Neuronal stem cell (in vitro differentiated cells): ENCODE measurements around the gene FKBP1A.

ENCODE experiments used
- DNase-seq: peaks from one replicate; pipeline ENCODE4 v3.0.0-alpha.2; 2013; ENCODE audit warnings: low spot score
- H2AFZ ChIP-seq: one replicate; pipeline ENCODE4 v1.6.1; 2013; ENCODE audit warnings: mild to moderate bottlenecking, low read length, inconsistent platforms
- H2AK5ac ChIP-seq: 2 replicates; pipeline ENCODE4 v1.6.1; 2013; ENCODE audit warnings: low read depth, mild to moderate bottlenecking, inconsistent platforms, low read length, moderate library complexity, mixed read lengths
- H2BK120ac ChIP-seq: 2 replicates; pipeline ENCODE4 v1.6.1; 2013; ENCODE audit warnings: low read depth, mild to moderate bottlenecking, inconsistent platforms, low read length, moderate library complexity, mixed read lengths
- H2BK12ac ChIP-seq: one replicate; pipeline ENCODE4 v1.6.1; 2013; ENCODE audit warnings: low read length, inconsistent platforms
- H2BK15ac ChIP-seq: 2 replicates; pipeline ENCODE4 v1.6.1; 2013; ENCODE audit warnings: mild to moderate bottlenecking, low read length, inconsistent platforms, mixed read lengths
- H2BK5ac ChIP-seq: one replicate; pipeline ENCODE4 v1.6.1; 2013; ENCODE audit warnings: inconsistent platforms, mild to moderate bottlenecking, low read length, moderate library complexity
- H3K14ac ChIP-seq: one replicate; pipeline ENCODE4 v1.6.1; 2013; ENCODE audit warnings: low read length, inconsistent platforms
- H3K18ac ChIP-seq: 2 replicates; pipeline ENCODE4 v1.6.1; 2013; ENCODE audit warnings: low read length, inconsistent platforms
- H3K23ac ChIP-seq: 2 replicates; pipeline ENCODE4 v1.6.1; 2013; ENCODE audit warnings: low read depth, mild to moderate bottlenecking, mixed read lengths, low read length, inconsistent platforms; ENCODE audit not compliant: poor library complexity
- H3K27ac ChIP-seq: replicated peaks from 3 replicates; pipeline ENCODE4 v1.5.1; 2013; ENCODE audit warnings: low read length, inconsistent platforms
- H3K27me3 ChIP-seq, 3 experiments: 2 replicates each; pipeline ENCODE4 v1.6.1; 2013; ENCODE audit warnings: low read length in 3 of 3, mild to moderate bottlenecking in 2 of 3, inconsistent platforms in 1 of 3, low read depth in 1 of 3, mixed read lengths in 1 of 3, moderate library complexity in 1 of 3; ENCODE audit not compliant: control insufficient read depth in 3 of 3, insufficient read depth in 3 of 3
- H3K36me3 ChIP-seq, 2 donors: replicated peaks in 1 of 2; 2 replicates each; pipeline ENCODE4 v1.6.1; 2013; ENCODE audit warnings: low read length in 2 of 2; ENCODE audit not compliant: control insufficient read depth in 2 of 2, insufficient read depth in 2 of 2
- H3K4ac ChIP-seq: 2 replicates; pipeline ENCODE4 v1.6.1; 2013; ENCODE audit warnings: inconsistent platforms, mild to moderate bottlenecking, low read length, moderate library complexity
- H3K4me1 ChIP-seq, 2 donors: 1 replicate in 1 of 2; 2 replicates in 1 of 2; pipeline ENCODE4 v1.6.1; 2013; ENCODE audit warnings: low read length in 2 of 2, low read depth in 1 of 2; ENCODE audit not compliant: control insufficient read depth in 2 of 2, insufficient read depth in 1 of 2
- H3K4me2 ChIP-seq: one replicate; pipeline ENCODE4 v1.6.1; 2013; ENCODE audit warnings: mild to moderate bottlenecking, low read length, inconsistent platforms; ENCODE audit not compliant: insufficient read depth, poor library complexity, severe bottlenecking
- H3K4me3 ChIP-seq, 2 donors: 2 replicates each; pipeline ENCODE4 v1.5.1; 2013; ENCODE audit warnings: low read length in 2 of 2, mild to moderate bottlenecking in 2 of 2, inconsistent platforms in 1 of 2, moderate library complexity in 1 of 2
- H3K79me1 ChIP-seq: one replicate; pipeline ENCODE4 v1.6.1; 2013; ENCODE audit warnings: low read depth, mild to moderate bottlenecking, inconsistent platforms, low read length, moderate library complexity
- H3K9ac ChIP-seq: one replicate; pipeline ENCODE4 v1.6.1; 2013; ENCODE audit warnings: mild to moderate bottlenecking, low read depth, low read length, inconsistent platforms; ENCODE audit not compliant: poor library complexity
- H3K9me3 ChIP-seq, 2 donors: replicated peaks in 1 of 2; 2 replicates each; pipeline versions ENCODE3 to v1.6.1; 2013; ENCODE audit warnings: low read length in 2 of 2, mild to moderate bottlenecking in 2 of 2, inconsistent platforms in 1 of 2, low read depth in 1 of 2, mixed read lengths in 1 of 2, moderate library complexity in 1 of 2; ENCODE audit not compliant: control insufficient read depth in 2 of 2, insufficient read depth in 1 of 2
- H4K8ac ChIP-seq: one replicate; pipeline ENCODE4 v1.6.1; 2013; ENCODE audit warnings: low read depth, mild to moderate bottlenecking, inconsistent platforms, low read length, moderate library complexity
- H4K91ac ChIP-seq: one replicate; pipeline ENCODE4 v1.6.1; 2013; ENCODE audit warnings: low read length, low read depth, mild to moderate bottlenecking, inconsistent platforms; ENCODE audit not compliant: poor library complexity
- WGBS, 2 donors: extraction: QIAGEN DNeasy Blood & Tissue Kit; methylation state at CpG; one replicate each; pipeline ENCODE4 v1.1.7; 2013; ENCODE audit warnings: missing lambda C conversion rate in 2 of 2, mixed read lengths in 1 of 2; ENCODE audit not compliant: insufficient read length in 2 of 2, insufficient replicate concordance in 1 of 2; ENCODE audit errors: extremely low coverage in 2 of 2; 5-methylcytosine and 5-hydroxymethylcytosine counted together

Gene FKBP1A

GRCh38 chr20:1396264-1396663 lies 3.4 kb upstream of the FKBP1A start:
- DNase-seq = no peak
- H3K79me1 ChIP-seq = no peaks in the 10 kb centered on the region
- H3K27ac ChIP-seq = no peak overlapping the region
- H3K4me3 ChIP-seq = no peak overlapping the region
- no peak overlapping the region for H3K4ac ChIP-seq
- no peak overlapping the region for H3K18ac ChIP-seq
- H3K9ac ChIP-seq = no peak overlapping the region
- H3K14ac ChIP-seq = no peak overlapping the region
- H3K4me1 ChIP-seq = peaks cover 4 to 16% of the 10 kb centered on the region in 2 donors
- H3K27me3 ChIP-seq = peaks cover 0 to 8% (median 0%) of the 10 kb centered on the region in 3 experiments
- H4K8ac ChIP-seq = no peak overlapping the region
- no peak overlapping the region for H2BK120ac ChIP-seq
- peak overlapping the region; percentile 1 for H2AFZ ChIP-seq
- H2AK5ac ChIP-seq = no peak overlapping the region
- H2BK5ac ChIP-seq = no peak overlapping the region
- WGBS, 2 donors = no CpG with 5 or more reads among the region's 1 CpG
- H3K36me3 ChIP-seq = peaks cover 0 to 1% of the 10 kb centered on the region in 2 donors
- no peak overlapping the region for H2BK15ac ChIP-seq
- H3K23ac ChIP-seq = no peak overlapping the region
- H3K4me2 ChIP-seq = no peak overlapping the region
- H2BK12ac ChIP-seq = no peak overlapping the region
- H4K91ac ChIP-seq = no peak overlapping the region
- no peaks in the 10 kb centered on the region for H3K9me3 ChIP-seq

DNA sequence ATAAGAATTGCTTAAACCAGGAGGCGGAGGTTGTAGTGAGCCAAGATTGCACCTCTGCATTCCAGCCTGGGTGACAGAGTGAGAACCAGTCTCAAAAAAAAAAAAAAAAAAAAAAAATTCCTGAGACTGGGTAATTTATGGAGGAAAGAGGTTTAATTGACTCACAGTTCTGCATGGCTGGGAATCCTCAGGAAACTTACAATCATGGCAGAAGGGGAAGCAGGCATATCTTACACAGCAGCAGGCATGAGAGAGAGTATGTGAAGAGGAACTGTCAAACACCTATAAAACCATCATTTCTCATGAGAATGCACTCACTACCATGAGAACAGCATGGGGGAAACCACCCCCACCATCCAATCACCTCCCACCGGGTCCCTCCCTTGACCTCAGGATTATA lies 1.8 kb upstream of the FKBP1A start:
- peaks cover 3% of the 10 kb centered on the region for H3K79me1 ChIP-seq
- peaks cover 4 to 15% of the 10 kb centered on the region in 2 donors for H3K36me3 ChIP-seq
- H2BK5ac ChIP-seq = no peak overlapping the region
- no peak overlapping the region for H3K23ac ChIP-seq
- no peak overlapping the region for H3K4ac ChIP-seq
- DNase-seq = no peak
- no peak overlapping the region for H2BK12ac ChIP-seq
- H2AFZ ChIP-seq = no peak overlapping the region
- H3K27ac ChIP-seq = no peak overlapping the region
- WGBS, 2 donors = no CpG with 5 or more reads among the region's 2 CpGs
- no peak overlapping the region for H4K91ac ChIP-seq
- H3K4me2 ChIP-seq = no peak overlapping the region
- no peak overlapping the region for H2BK15ac ChIP-seq
- H3K9ac ChIP-seq = no peak overlapping the region
- H3K27me3 ChIP-seq = peaks cover 0 to 8% (median 0%) of the 10 kb centered on the region in 3 experiments
- no peak overlapping the region for H2BK120ac ChIP-seq
- H2AK5ac ChIP-seq = no peak overlapping the region
- peaks cover 16 to 29% of the 10 kb centered on the region in 2 donors for H3K4me1 ChIP-seq
- H3K4me3 ChIP-seq = no peak overlapping the region
- H3K14ac ChIP-seq = no peak overlapping the region
- no peak overlapping the region for H3K18ac ChIP-seq
- no peak overlapping the region for H4K8ac ChIP-seq
- no peaks in the 10 kb centered on the region for H3K9me3 ChIP-seq

DNA sequence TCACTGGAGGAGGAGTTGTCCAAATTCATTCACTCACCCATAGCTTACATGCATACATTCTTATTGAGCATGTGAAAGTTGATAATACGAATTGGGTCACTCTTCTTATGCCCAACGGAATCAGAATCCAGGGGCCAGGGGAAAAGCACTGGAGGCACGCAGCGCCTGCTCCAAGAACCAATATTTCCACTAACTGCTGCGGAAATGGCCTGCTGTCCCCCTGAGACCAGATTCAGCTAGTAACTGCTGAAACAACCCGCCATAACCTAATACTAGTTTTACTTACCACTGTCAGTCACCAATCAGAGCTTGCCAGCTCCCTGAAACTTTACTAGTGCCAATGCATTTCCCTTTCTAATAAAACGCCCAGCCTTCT lies 641 bp upstream of the FKBP1A start:
- Histone ChIP-seq H3K36me3 (peaks cover 4 to 25% of the 10 kb centered on the region in 2 donors), H2AK5ac (no peak overlapping the region), H3K9me3 (no peaks in the 10 kb centered on the region), H3K4me3 (peak overlapping the region; percentile 78 to 95), H4K91ac (no peak overlapping the region), H3K4me1 (peaks cover 20 to 33% of the 10 kb centered on the region in 2 donors), H3K27me3 (peaks cover 0 to 8% (median 0%) of the 10 kb centered on the region in 3 experiments), H2BK120ac (no peak overlapping the region), H3K23ac (no peak overlapping the region), H4K8ac (no peak overlapping the region), H3K4me2 (peak overlapping the region; percentile 61), H2BK12ac (no peak overlapping the region), H3K27ac (no peak overlapping the region), H2BK15ac (no peak overlapping the region), H3K79me1 (peaks cover 3% of the 10 kb centered on the region), H2AFZ (peak overlapping the region; percentile 95), H3K18ac (no peak overlapping the region), H3K4ac (no peak overlapping the region), H2BK5ac (no peak overlapping the region), H3K9ac (no peak overlapping the region), H3K14ac (no peak overlapping the region)
- DNase-seq = no peak
- no CpG with 5 or more reads among the region's 7 CpGs for WGBS, 2 donors

GRCh38 chr20:1392443-1392692 lies 486 bp downstream of the FKBP1A start:
- Histone ChIP-seq H3K36me3 (peaks cover 4 to 32% of the 10 kb centered on the region in 2 donors), H2AK5ac (peak overlapping the region; percentile 9), H3K23ac (no peak overlapping the region), H3K14ac (no peak overlapping the region), H3K18ac (peak overlapping the region; percentile 53), H4K91ac (no peak overlapping the region), H2AFZ (peak overlapping the region; percentile 95), H2BK5ac (no peak overlapping the region), H3K4me3 (peak overlapping the region; percentile 90 to 95), H2BK120ac (no peak overlapping the region), H2BK12ac (no peak overlapping the region), H3K4ac (no peak overlapping the region), H3K9me3 (no peaks in the 10 kb centered on the region), H2BK15ac (no peak overlapping the region), H3K9ac (peak overlapping the region; percentile 91), H3K4me1 (peaks cover 22 to 31% of the 10 kb centered on the region in 2 donors), H3K27ac (no peak overlapping the region), H3K4me2 (peak overlapping the region; percentile 82), H3K27me3 (peaks cover 0 to 8% (median 0%) of the 10 kb centered on the region in 3 experiments), H3K79me1 (peaks cover 3% of the 10 kb centered on the region), H4K8ac (no peak overlapping the region)
- no peak for DNase-seq
- WGBS, 2 donors = no CpG with 5 or more reads among the region's 13 CpGs
